ENCODE measurements around the gene SRRM2.

The SRRM2 gene

DNA sequence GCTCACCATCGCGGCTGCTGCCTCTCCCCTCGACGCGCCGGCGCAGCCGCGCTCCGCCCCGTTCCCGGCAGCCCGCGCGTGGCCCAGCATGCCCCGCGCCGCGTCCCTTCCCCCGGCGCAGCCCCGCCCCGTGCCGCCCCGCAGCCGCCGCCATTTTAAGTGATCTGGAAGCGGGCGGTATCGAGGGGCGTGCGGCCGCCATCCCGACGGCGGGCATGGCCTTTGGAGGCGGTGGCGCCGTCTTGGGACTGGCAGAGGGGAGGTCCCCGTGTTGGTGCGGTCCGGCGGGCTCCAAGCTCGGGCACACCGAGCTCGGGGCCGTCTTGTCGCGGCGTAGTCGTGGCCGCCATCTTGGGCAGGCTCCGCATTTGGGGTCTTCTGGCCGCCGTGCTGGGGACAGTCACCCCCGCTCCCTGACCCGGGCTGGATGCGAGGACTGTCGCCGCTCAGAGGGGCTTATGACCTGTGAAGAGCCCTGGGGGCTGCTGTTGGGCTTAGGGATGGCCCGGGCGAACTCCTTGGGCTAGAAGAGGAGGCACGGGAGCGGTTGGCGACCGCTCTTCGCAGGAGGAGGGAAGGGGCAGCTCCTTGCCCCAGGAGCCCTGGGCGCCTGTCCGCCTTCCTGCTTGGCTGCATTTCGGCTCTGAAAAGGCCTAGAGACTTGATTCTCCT lies 24.9 kb downstream of the SRRM2 start, which contains the start of gene ELOB:
TSS of gene ELOB (minus strand) at position 50 of the 672 bp plus-strand sequence. CDS start at position 9, 41 bp downstream.
- DNase-seq (ENCODE audit: low spot score): peak; percentile 86

DNA sequence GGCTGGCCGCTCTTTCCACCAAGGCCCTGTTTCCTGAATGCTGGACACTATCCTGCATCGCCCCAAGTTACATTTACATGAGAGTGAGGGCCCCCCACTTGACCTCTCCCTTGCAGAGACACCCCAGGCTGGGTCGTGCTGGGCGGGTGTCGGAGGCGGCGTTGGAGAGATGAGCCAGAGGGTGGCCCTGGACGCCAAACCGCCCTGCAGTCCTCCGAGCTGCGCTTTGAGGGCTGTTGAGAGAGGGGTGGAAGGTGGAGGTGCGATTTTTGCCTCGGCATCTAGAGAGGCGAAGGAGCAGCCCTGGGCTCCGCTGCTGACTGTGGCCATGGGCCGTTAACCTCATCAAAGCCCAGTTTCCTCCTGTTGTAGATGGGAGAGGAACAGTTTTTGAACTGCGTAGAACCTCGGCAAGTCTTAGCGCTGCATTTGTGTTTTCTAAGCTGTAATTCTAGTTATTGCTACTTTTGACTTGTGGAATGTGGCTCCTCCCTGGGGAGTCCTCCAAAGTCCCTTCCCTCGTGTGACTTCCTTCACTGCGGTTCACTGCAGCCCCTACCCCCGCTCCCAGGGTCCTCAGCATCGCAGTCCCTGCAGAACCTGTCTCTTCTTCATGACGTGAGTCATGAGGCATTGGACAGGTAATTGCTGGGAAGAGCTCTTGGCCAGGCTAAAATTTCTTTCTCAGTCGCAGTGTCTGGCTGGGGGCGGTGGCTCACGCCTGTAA lies 25.6 kb downstream of the SRRM2 start:
- peak; percentile 33 for DNase-seq (ENCODE audit: low spot score)

DNA sequence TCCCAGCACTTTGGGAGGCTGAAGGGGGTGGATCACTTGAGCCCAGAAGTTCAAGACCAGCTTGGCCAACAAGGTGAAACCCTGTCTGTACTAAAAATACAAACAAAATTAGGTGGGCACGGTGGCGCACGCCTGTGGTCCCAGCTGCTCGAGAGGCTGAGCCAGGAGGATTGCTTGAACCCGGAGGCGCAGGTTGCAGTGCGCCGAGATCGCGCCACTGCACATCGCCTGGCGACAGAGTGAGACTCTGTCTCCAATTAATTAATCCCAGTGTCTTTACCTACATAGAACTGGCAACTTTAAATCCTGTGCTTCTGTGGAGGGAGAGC lies 26.2 kb downstream of the SRRM2 start:
- no peak for DNase-seq (ENCODE audit: low spot score)

DNA sequence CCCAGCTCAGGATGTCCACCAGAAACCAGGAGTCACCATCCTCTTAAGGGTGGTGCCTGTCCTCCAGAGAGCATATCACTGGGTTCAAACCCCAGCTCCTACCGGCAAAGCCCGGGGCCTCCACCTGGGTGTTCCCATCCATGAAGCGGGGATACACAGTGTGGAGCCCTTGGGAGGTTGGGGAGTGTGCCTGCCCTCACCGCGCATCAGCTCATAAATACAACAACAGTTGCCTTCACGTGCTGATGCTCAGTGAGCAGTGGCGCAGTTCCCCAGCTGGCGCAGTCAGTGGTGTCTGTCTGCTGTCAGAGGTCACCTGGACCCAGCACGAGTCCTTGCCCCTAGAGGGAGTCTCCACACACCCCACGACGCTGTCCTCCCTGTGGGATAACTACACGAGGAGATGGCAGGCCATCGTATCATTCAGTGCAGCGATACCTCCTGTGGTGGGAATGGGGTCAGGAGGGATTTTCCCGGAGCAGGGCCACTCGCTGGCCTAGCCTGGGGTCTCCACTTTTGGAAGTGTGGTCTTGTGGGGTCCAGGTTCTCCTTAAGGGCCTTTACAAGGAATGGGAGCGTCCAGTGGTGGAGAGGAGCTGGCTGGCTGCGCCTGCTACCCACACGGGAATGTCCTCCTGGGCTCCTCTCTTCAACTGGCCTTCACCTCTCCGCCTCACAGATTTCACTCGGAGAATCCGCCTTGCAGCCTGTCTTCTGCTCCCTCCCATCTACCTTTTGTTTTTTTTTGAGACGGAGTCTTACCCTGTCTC lies 26.9 kb downstream of the SRRM2 start:
- no peak for DNase-seq (ENCODE audit: low spot score)

DNA sequence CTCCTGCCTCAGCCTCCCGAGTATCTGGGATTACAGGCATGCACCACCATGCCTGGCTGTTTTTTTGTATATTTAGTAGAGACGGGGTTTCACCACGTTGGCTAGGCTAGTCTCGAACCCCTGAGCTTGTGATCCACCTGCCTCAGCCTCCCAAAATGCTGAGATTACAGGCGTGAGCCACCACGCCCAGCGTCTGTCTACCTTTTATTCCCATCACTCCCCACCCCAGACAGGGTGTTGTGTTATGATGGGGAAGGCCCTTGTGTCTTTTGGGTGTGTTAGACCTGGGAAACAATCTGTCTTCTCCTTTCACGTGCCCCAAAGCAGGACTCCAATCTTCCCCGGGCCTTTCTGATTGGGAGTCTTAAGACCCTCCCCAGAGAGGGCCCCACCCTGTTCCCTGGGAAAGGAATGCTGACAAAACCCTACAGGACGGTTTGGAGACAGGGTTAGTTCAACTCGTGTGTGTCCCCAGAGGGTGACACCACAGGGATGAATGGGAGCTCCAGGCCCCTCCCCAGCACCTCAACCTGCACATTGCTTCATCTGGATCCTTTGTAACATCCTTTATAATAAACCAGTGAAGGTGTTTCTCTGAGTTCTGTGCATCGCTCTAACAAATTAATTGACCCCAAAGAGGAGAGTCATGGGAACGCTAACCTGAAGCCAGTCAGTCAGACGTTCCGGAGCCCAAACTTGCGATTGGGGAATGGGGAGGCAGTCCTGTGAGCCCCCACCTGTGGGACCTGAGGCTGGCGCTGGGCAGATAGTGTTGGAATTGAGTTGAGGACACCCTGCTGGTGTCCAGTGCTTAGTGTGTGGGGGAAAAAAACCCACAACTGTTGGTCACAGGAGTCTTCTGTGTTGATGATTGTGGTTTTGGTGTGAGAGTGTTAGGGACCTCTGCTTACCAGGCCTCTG lies 27.8 kb downstream of the SRRM2 start:
- no peak for DNase-seq (ENCODE audit: low spot score)

DNA sequence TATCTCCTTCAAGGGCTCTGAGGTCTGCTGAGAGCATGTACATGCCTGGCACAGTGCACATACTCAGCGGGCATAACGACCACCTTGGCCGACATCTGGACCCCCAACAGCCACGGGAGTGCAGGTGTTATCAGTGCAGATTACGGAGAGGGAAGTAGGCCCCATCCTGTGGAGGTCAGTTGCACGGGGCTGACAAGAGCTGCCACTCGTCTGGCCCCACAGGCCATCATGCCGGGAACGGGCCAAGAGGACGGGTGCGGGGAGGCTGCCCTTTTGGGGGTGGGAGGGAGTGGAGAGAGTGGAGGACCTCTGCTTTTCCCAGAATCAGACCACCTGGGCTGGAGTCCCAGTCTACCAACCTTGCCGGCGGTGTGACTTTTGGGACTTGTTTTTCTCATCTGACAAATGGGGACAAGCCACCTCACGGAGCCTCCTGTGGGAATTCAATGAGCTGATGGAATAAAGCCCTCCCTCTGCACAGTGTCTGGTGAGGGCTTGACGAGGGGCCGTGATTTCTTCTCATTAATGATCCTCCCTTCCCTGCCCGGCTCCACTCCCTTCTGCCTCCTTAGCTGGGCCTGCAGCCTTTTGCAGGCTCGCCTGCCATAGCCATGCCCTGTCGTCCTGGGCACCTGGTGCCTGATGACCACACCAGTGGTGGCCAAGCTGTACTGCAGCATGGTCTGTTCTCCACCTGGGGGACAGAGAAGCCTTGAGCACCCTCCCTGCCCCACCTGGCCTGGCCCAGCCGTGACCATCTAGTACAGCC lies 30.3 kb downstream of the SRRM2 start:
- DNase-seq (ENCODE audit: low spot score): no peak

DNA sequence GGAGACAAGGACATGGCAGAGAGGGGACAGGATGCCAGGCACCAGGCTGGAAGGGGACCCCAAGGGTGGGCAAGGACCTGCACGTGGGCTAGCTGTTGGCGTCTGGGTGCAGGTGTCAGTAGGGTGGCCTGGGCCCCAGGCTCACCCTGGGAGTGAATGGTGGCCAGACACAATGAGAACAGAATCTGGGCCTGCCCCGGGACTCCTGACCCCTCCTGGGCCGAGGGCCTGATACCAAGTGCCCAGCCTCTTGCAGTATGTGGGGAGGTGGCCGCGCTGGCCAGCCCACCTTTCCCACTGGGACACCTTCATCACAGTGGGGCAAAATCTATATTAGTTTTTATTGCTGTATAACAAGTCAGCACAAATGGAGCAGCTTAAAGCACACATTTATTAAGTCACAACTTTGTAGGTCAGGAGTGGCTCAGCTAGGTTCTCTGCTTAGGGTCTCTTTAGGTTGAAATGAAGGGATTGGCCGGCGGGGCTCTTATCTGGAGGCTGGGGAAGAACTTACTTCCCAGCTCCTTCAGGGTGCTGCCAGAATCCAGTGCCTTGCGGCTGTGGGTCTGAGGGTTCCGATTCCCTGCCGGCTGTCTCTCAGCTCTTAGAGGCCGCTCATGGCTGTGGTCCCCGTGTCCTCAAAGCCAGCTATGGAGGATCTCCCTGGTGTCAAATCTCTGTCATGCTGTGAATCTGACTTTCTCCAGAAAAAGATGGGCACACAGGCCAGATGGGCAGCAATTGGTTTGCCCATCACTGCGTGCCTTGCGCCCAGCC lies 31.3 kb downstream of the SRRM2 start:
- no peak for DNase-seq (ENCODE audit: low spot score)

DNA sequence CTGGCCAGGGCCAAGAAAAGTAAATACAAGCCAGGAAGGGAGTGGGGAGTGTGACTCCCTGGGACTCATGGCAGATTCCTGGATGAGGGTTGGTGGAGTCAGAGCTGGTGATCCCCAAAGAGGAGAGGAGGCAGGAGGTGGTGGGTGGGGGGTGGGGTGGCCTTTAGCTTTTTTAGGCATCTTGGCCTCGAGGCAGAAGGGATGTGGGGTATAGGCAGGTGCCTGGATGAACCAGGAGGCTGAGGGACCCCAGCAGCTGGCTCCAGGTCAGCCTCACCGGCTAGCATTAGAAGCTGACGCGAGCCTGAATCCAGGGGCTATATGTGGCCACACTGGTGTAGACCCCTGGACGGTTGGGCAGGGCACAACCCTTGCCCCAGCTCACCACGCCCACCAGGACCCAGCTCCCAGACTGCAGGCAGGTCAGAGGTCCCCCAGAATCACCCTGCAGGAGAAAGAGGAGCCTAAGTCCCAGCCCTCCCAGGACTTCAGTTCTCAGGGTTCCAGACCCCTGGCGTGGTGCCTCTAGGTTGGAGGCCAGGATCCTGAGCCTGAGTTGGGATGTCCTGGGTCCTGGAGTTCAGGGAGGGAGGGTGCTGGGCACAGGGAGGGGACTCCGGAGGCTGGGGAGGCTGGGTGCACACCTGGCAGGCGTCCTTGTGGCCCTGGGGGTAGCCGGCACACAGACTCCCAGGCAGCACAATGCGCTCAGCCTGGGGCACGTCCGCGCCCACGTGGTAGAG lies 32.1 kb downstream of the SRRM2 start:
- no peak for DNase-seq (ENCODE audit: low spot score)

DNA sequence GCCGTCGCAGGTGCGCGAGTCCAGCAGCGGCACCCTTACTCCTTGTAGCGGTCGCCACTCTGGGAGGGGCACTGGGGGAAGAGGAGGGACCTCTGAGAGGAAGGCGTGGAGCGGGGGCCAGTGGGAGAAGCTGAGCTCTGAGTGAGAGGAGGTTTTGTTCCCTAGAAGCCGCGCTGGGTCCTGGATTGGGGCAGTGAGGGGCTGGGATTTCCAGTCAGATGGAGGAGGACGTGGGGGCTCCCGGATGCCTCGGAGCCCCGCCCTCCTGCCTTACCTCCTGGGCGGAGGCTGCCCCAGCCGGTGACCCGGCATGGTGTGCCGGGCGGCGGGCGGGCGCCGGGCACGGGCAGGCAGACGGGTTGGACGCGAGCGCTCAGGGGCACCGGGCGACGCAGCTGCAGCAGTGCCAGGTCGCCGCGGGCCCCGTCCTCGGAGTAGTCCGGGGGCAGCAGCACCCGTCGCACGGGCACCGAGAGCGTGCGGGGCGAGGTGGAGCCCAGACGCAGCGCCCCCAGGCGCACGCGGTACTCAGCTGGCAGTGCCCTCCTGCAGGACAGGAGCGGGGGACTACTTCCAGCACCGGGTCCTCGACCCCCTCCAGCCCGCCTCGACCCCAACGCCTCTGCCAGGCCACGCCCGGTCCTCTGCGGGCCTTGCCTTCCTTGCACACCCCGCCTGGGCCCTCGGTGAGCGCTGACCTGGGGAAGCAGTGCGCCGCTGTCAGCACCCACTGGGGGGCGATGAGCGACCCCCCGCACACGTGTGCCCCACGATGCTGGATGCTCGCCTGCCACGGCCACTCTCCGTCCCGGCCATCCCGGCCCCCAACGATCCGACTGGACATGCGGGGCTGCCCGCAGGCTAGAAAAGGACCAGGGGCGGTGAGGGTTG lies 32.9 kb downstream of the SRRM2 start:
- peak; percentile 17 for DNase-seq (ENCODE audit: low spot score)

DNA sequence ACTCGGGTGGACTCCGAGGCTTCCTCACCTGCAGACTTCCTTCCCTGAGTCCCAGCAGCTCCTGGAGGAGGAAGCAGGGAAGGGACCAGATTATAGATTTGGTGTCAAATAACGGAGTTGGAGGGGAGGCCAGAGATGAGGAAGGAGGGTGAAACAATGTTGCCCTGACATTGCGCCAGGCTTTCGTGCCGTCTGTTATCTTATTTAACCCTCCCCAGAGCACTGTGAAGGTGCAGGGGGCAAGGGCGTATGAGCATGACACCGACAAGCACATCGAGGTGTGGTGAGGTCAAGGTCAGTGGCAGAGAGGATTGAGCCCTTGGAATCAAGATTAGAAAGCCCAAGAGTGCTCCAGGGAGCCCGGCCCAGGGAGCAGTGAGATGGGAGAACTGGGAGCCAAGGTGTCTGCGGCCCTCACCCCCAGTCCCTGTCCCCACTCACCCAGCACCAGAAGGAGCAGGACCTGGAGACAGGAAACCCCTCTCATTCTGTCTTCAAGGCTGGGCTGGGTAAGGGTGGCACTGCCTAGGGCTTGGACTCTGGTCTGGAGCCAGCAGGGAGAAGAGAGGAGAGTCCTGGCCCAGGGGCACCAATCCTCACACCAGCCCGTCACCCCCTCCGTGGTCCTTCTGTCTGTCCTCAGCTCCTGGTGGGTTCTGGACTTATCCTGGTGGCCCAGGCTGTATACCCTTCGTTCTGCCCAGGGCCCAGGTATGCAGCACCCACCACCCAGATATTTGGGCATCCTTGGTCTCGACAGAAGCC lies 33.8 kb downstream of the SRRM2 start:
- no peak for DNase-seq (ENCODE audit: low spot score)

DNA sequence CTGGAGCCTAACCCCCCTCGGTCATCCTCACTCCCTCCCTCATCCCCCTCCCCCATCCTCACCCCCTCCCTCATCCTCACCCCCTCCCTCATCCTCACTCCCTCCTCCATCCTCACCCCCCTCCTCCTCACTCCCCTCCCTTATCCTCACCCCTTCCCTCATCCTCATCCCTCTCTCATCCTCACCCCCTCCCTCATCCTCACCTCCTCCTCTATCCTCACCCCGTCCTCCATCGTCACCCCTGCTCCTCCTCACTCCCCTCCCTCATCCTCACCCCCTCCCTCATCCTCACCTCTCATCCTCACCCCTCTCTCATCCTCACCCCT lies 34.4 kb downstream of the SRRM2 start:
- DNase-seq (ENCODE audit: low spot score): no peak

DNA sequence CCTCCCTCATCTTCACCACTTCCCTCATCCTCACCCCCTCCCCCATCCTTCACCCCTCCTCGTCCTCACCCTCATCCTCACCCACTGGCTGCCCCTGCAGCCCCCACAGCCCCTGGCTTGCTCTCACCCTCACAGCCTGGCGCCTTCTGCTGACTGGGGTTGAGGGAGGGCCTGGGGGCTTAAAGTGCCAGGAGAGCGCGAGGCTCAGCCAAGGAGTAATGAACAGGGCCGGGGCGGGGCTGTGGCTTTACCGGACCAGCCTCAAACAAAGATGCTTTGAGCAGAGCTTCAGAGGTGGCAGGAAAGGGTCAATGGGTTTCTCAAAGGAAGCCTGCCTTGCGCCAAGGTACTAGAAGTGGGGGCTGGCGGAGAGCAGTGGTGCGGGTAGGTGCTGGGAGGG lies 35.0 kb downstream of the SRRM2 start, which contains the start of gene PRSS33:
TSS of gene PRSS33 (minus strand) at position 155 of the 400 bp plus-strand sequence. CDS start 1,013 bp downstream, outside the sequence.
- DNase-seq (ENCODE audit: low spot score): no peak

DNA sequence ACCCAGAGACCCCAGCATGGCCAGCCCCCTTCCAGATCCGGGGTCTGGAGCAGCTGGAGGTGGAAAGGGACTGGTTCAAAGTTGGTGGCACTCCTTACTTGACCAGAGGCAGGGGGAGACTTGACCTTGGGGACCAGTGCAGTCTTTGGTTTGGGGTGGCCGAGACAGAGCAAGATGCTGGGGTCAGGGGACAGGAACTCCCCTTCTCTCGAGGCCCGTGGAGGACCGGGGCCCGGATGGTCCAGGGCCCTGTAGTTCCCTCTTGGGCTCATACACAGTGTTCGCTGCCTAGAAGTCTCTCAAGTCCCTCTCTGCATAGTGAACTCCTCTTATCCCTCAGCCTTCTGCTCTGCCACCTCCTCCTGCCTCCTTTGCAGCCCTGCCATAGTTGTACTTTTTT lies 35.5 kb downstream of the SRRM2 start:
- DNase-seq (ENCODE audit: low spot score): no peak

DNA sequence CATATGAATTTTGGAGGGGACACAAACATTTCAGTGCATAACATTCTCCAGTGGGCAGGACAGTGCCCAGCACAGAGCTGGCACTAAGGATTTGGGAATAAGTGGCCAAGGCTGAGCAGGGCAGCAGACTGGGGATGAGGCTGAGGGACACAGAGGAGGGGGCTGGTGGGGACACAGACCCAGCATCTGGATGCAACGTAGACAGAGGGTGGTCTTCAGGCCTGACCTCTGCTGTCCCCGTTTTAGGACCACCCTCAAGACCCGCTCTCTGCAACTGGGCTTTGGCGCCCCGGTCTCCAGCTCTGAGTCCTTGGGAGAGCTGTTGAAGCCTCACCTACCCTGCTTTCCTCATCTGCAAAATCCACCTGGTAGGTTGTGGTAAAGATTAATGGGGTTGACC lies 38.2 kb downstream of the SRRM2 start:
- DNase-seq (ENCODE audit: low spot score): no peak

DNA sequence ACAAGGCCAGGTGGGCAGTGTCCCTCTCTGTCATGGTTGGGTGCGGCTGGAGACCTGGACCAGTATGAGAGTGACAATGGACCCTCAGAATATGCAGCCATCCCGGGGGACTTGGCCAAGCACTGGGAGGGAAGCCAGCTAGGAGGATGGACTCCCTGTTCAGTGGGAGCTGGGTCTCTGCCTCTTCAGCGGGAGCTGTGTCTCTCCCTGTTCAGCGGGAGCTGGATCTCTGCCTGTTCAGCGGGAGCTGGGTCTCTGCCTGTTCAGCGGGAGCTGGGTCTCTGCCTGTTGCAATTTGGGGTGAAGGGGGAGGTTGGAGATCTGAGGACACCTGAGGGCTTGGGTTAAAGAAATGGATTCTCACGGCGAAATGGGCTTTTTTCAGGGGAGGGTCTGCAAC lies 38.7 kb downstream of the SRRM2 start:
- DNase-seq (ENCODE audit: low spot score): no peak

DNA sequence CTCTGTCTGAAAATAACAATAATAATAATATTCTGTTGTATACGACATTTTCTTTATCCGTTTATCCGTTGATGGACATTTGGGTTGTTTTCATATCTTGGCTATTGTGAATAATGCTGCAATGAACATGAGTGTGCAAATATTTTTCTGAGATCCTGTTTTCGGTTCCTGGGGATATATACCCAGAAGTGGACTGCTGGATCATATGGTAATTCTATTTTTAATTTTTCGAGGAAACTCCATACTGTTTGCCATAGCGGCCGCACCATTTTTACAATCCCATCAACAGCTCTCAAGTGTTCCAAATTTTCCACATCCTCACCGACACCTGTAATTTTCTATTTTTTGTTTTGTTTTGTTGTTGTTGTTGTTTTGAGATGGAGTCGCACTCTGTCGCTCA lies 40.5 kb downstream of the SRRM2 start:
- DNase-seq (ENCODE audit: low spot score): no peak

DNA sequence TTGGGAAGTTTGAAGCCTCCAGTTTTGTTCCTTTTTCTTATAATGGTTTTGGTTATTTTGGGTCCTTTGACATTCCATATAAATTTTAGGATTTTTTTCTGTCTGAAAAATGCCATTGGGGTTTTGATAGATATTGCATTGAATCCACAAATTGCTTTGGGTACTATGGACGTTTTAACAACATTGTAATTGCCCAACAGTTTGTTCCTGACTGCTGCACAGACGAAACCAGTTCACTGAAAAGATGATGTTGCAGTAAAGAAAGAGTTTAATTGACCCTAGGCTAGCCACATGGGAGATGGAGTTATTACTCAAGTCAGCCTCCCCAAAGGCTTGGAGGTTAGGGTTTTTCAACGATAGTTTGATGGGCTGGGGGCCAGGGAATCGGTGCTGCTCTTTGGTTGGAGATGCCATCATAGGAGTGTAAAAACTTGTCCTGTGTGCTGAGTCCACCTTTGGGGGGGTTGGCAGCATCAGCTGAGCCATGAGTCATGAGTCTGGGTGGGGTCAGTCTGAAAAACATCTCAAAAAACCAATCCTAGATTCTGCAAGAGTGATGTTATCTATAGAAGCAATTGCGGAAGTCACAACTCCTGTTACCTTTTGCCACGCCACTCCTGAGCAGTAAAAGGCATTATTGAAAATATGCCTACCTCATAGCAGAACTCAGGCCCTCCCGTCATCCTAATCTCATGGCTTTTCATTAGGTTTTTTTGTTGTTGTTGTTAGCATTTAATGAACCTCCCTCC lies 43.1 kb downstream of the SRRM2 start:
- DNase-seq (ENCODE audit: low spot score): no peak
